H1 (cell line): ENCODE measurements around the gene SBNO2. TPM values are rescaled to one million over a fixed set of nuclear protein-coding genes. Genes with fewer than 3 reads are reported as not detected.

Experiments
- CTCF ChIA-PET: fragments of 300-600 bp; sonication (Branson Sonifier 250); formaldehyde crosslinking; loops from one replicate; lab custom pipeline; 2021; ENCODE audit not compliant: partially characterized antibody; lab: Charles Lee
- POLR2A ChIA-PET: fragments of 300-600 bp; sonication (Branson Sonifier 250); formaldehyde crosslinking; loops from one replicate; lab custom pipeline; 2021; ENCODE audit warnings: inconsistent platforms; ENCODE audit not compliant: partially characterized antibody; lab: Charles Lee
- DNase-seq, 2 experiments: peaks; one replicate each; pipeline versions ENCODE4 v3.0.0 to v3.0.0-alpha.2; 2010 to 2022; ENCODE audit warnings: low spot score in 2 of 2, low read depth in 1 of 2, mixed read lengths in 1 of 2
- FAIRE-seq: peaks from 2 replicates; lab custom pipeline; 2011; peaks lifted over from hg19 to GRCh38; lab: Jason Lieb, UNC
- H2AFZ ChIP-seq: 2 replicates; pipeline ENCODE4 v1.8.1; 2012; ENCODE audit warnings: low read length, inconsistent platforms
- H2AK5ac ChIP-seq: 2 replicates; pipeline ENCODE4 v1.6.1; 2013; ENCODE audit warnings: low read depth, low read length
- H2BK120ac ChIP-seq: replicated peaks from 2 replicates; pipeline ENCODE3; 2013; ENCODE audit warnings: low read depth, low read length, inconsistent platforms
- H2BK12ac ChIP-seq: 2 replicates; pipeline ENCODE4 v1.6.1; 2013; ENCODE audit warnings: low read depth, low read length
- H2BK15ac ChIP-seq: 2 replicates; pipeline ENCODE4 v1.6.1; 2013; ENCODE audit warnings: low read length
- H2BK20ac ChIP-seq: 2 replicates; pipeline ENCODE4 v1.6.1; 2013; ENCODE audit warnings: low read length
- H2BK5ac ChIP-seq: 2 replicates; pipeline ENCODE4 v1.6.1; 2013; ENCODE audit warnings: low read depth, low read length
- H3K14ac ChIP-seq: 2 replicates; pipeline ENCODE4 v1.6.1; 2013; ENCODE audit warnings: inconsistent platforms; ENCODE audit not compliant: insufficient read length
- H3K18ac ChIP-seq: 2 replicates; pipeline ENCODE4 v1.6.1; 2013; ENCODE audit warnings: low read length; ENCODE audit errors: extremely low read depth
- H3K23ac ChIP-seq: 2 replicates; pipeline ENCODE4 v1.6.1; 2013; ENCODE audit warnings: inconsistent platforms; ENCODE audit not compliant: insufficient read length
- H3K23me2 ChIP-seq: 2 replicates; pipeline ENCODE4 v1.6.1; 2013; ENCODE audit warnings: low read depth, low read length
- H3K27ac ChIP-seq: 2 replicates; pipeline ENCODE4 v1.6.1; 2011; ENCODE audit warnings: low read depth, low read length, inconsistent platforms
- H3K27me3 ChIP-seq, 4 experiments: replicated peaks in 1 of 4; 1 replicate in 1 of 4; 2 replicates in 3 of 4; pipeline versions ENCODE4 v1.6.1 to v1.8.1; 2011 to 2013; ENCODE audit warnings: low read length in 3 of 4, mild to moderate bottlenecking in 3 of 4, inconsistent platforms in 2 of 4, mixed read lengths in 2 of 4, moderate library complexity in 1 of 4; ENCODE audit not compliant: control insufficient read depth in 3 of 4, insufficient read depth in 3 of 4; ENCODE audit errors: extremely low read depth in 1 of 4
- H3K36me3 ChIP-seq, 4 experiments: 2 replicates each; pipeline versions ENCODE4 v1.6.1 to v1.8.1; 2011 to 2013; ENCODE audit warnings: mild to moderate bottlenecking in 4 of 4, low read length in 3 of 4, moderate library complexity in 2 of 4, control low read depth in 1 of 4, inconsistent platforms in 1 of 4; ENCODE audit not compliant: insufficient read depth in 4 of 4, control insufficient read depth in 2 of 4
- H3K4ac ChIP-seq: replicated peaks from 2 replicates; pipeline ENCODE3; 2013; ENCODE audit warnings: low read length, low read depth, mixed read lengths, inconsistent platforms; ENCODE audit not compliant: insufficient read length
- H3K4me1 ChIP-seq, 4 experiments: replicated peaks in 1 of 4; 1 replicate in 1 of 4; 2 replicates in 3 of 4; pipeline versions ENCODE4 v1.6.1 to v1.8.1; 2011 to 2013; ENCODE audit warnings: low read length in 3 of 4, inconsistent platforms in 2 of 4, mixed read lengths in 1 of 4; ENCODE audit not compliant: insufficient read depth in 4 of 4, control insufficient read depth in 3 of 4
- H3K4me2 ChIP-seq, 2 experiments: 2 replicates each; pipeline versions ENCODE4 v1.6.1 to v1.8.1; 2011 to 2013; ENCODE audit warnings: low read depth in 2 of 2, low read length in 2 of 2, control low read depth in 1 of 2, inconsistent platforms in 1 of 2, mild to moderate bottlenecking in 1 of 2; ENCODE audit not compliant: insufficient read depth in 1 of 2
- H3K4me3 ChIP-seq, 4 experiments: fragments of 200-600, 300-600 bp in 1 of 4; sonication (generic), shearing (Covaris generic), sonication (Bioruptor Twin) in 1 of 4; 2 replicates each; pipeline versions ENCODE4 v1.5.1 to v1.8.1; 2011 to 2016; ENCODE audit warnings: low read length in 4 of 4, low read depth in 3 of 4, control low read depth in 2 of 4, inconsistent platforms in 2 of 4, mild to moderate bottlenecking in 2 of 4, mixed read lengths in 1 of 4, moderate library complexity in 1 of 4; ENCODE audit not compliant: insufficient read depth in 2 of 4; ENCODE audit errors: extremely low read depth in 1 of 4
- H3K56ac ChIP-seq: replicated peaks from 2 replicates; pipeline ENCODE3; 2013; ENCODE audit warnings: low read depth, mild to moderate bottlenecking, mixed read lengths, low read length, inconsistent platforms; ENCODE audit not compliant: insufficient read length
- H3K79me1 ChIP-seq: 2 replicates; pipeline ENCODE4 v1.6.1; 2013; ENCODE audit warnings: low read depth, low read length, control low read depth
- H3K79me2 ChIP-seq, 2 experiments: 2 replicates each; pipeline versions ENCODE4 v1.6.1 to v1.8.1; 2012 to 2013; ENCODE audit warnings: low read length in 2 of 2, mild to moderate bottlenecking in 2 of 2, inconsistent platforms in 1 of 2; ENCODE audit not compliant: insufficient read depth in 2 of 2, control insufficient read depth in 1 of 2
- H3K9ac ChIP-seq, 4 experiments: replicated peaks in 1 of 4; 1 replicate in 1 of 4; 2 replicates in 3 of 4; pipeline versions ENCODE4 v1.6.1 to v1.8.1; 2011 to 2013; ENCODE audit warnings: low read depth in 3 of 4, low read length in 3 of 4, control low read depth in 2 of 4, mild to moderate bottlenecking in 2 of 4, moderate library complexity in 2 of 4, inconsistent platforms in 1 of 4; ENCODE audit errors: extremely low read depth in 1 of 4
- H3K9me3 ChIP-seq, 2 experiments: 2 replicates each; pipeline versions ENCODE4 v1.6.1 to v1.8.1; 2012 to 2013; ENCODE audit warnings: mild to moderate bottlenecking in 2 of 2, moderate library complexity in 2 of 2, control low read depth in 1 of 2, inconsistent platforms in 1 of 2, low read depth in 1 of 2, low read length in 1 of 2, mixed read lengths in 1 of 2; ENCODE audit not compliant: insufficient read depth in 2 of 2
- H4K20me1 ChIP-seq, 2 experiments: replicated peaks in 1 of 2; 2 replicates each; pipeline versions ENCODE3 to v1.8.1; 2011 to 2013; ENCODE audit warnings: inconsistent platforms in 2 of 2, low read length in 2 of 2, mild to moderate bottlenecking in 1 of 2; ENCODE audit not compliant: insufficient read depth in 2 of 2, control insufficient read depth in 1 of 2
- H4K5ac ChIP-seq: 2 replicates; pipeline ENCODE4 v1.6.1; 2013; ENCODE audit warnings: low read length, low read depth, mixed read lengths, inconsistent platforms; ENCODE audit not compliant: insufficient read length
- H4K8ac ChIP-seq: 2 replicates; pipeline ENCODE4 v1.8.0; 2013; ENCODE audit warnings: mild to moderate bottlenecking, moderate library complexity, low read length, inconsistent platforms; ENCODE audit not compliant: insufficient read depth; ENCODE audit errors: extremely low read depth
- H4K91ac ChIP-seq: replicated peaks from 2 replicates; pipeline ENCODE3; 2013; ENCODE audit warnings: low read length, mixed read lengths, inconsistent platforms; ENCODE audit not compliant: insufficient read length
- POLR2A ChIP-seq, 2 experiments: IDR thresholded peaks; 1 replicate in 1 of 2; 2 replicates in 1 of 2; pipeline ENCODE4 v1.6.1; 2011; ENCODE audit warnings: low read depth in 2 of 2, low read length in 2 of 2, mild to moderate bottlenecking in 2 of 2; ENCODE audit errors: control extremely low read depth in 1 of 2
- RAD21 ChIP-seq, 2 experiments: IDR thresholded peaks in 1 of 2; conservative IDR thresholded peaks in 1 of 2; 2 replicates each; pipeline ENCODE4 v1.6.1; 2011; ENCODE audit warnings: low read depth in 2 of 2, low read length in 2 of 2, improper control_type of control experiment in 1 of 2, inconsistent platforms in 1 of 2, mild to moderate bottlenecking in 1 of 2, moderate library complexity in 1 of 2
- SIX5 ChIP-seq: IDR thresholded peaks from 2 replicates; pipeline ENCODE4 v1.6.1; 2011; ENCODE audit warnings: mild to moderate bottlenecking, low read depth, low read length
- WGBS, 2 experiments: shearing (Covaris generic) in 1 of 2; methylation state at CpG; one replicate each; pipeline versions ENCODE4 v1.1.6 to v1.1.7; 2013 to 2015; ENCODE audit warnings: low lambda C conversion rate in 2 of 2, mixed read lengths in 2 of 2, inconsistent platforms in 1 of 2, low coverage in 1 of 2, missing lambda C conversion rate in 1 of 2; ENCODE audit not compliant: insufficient replicate concordance in 2 of 2, insufficient coverage in 1 of 2, insufficient read length in 1 of 2; ENCODE audit errors: extremely low coverage in 1 of 2, missing lambda C conversion rate in 1 of 2; 5-methylcytosine and 5-hydroxymethylcytosine counted together
- polyA plus RNA-seq, 7 experiments: library from polyadenylated mRNA; depleted of rRNA in 3 of 7; stranded (reverse) in 5 of 7; unstranded in 2 of 7; fragments of >200 nt in 5 of 7; fragments of 200-250 nt in 2 of 7; gene quantifications; 1 replicate in 5 of 7; 2 replicates in 1 of 7; 4 replicates in 1 of 7; pipeline versions ENCODE4 v1.2.1 to v1.2.3, GENCODE V29; 2011 to 2013; ENCODE audit warnings: missing spikeins in 2 of 7, mixed read lengths in 2 of 7
- total RNA-seq: library from RNA; stranded (reverse); fragmentation: NEBNext Ultra II Directional; extraction: Animal tissue kit (Norgen Biotek cat#: 25700); gene quantifications from 2 replicates; pipeline ENCODE4 v1.2.1, GENCODE V29; 2021

Gene SBNO2
- total and polyA plus RNA-seq, 2 of the 8 experiments (the other 6 are each of a cell fraction or from before 2014, with no cell fraction given): 12.2 to 31.4 TPM

GRCh38 chr19:1206864-1207450 lies 32.9 kb upstream of the SBNO2 start:
- FAIRE-seq (no peak), DNase-seq (no peak)
- Histone ChIP-seq H3K23me2 (peaks cover 14% of the 10 kb centered on the region), H2AK5ac (0 out of 2 replicates have a peak overlapping the region, but pooled peaks have one; percentile 13), H3K18ac (no peak overlapping the region), H3K56ac (peak overlapping the region; percentile 1), H3K79me2 (peaks cover 14 to 58% of the 10 kb centered on the region in 2 experiments; a peak in 3 of 4 replicates), H3K4me1 (peaks cover 0 to 18% (median 14%) of the 10 kb centered on the region in 4 experiments; a peak in 6 of 7 replicates), H4K8ac (no peak overlapping the region), H4K5ac (no peak overlapping the region), H3K9me3 (no peaks in the 10 kb centered on the region), H2BK5ac (0 out of 2 replicates have a peak overlapping the region, but pooled peaks have one; percentile 66), H3K9ac (peak overlapping the region in 3 of 4 experiments; percentile 36 to 76 (median 50); a peak in 6 of 7 replicates), H3K4ac (no peak overlapping the region), H3K36me3 (peaks cover 0 to 5% (median 0%) of the 10 kb centered on the region in 4 experiments; a peak in 2 of 8 replicates), H4K91ac (no peak overlapping the region), H2AFZ (no peak overlapping the region), H3K4me2 (peak overlapping the region; percentile 93 to 100), H4K20me1 (peaks cover 12 to 21% of the 10 kb centered on the region in 2 experiments), H2BK120ac (no peak overlapping the region), H2BK20ac (no peak overlapping the region), H3K79me1 (peaks cover 16% of the 10 kb centered on the region), H3K23ac (no peak overlapping the region), H3K27me3 (no peaks in the 10 kb centered on the region), H3K4me3 (peak overlapping the region; percentile 66 to 86 (median 76)), H2BK12ac (no peak overlapping the region), H3K14ac (no peak overlapping the region), H2BK15ac (no peak overlapping the region), H3K27ac (no peak overlapping the region)
- CTCF ChIA-PET: interaction anchor here (0.6 kb wide), 1 partner anchor 347 kb away, joined by 4 read pairs; no protein-coding TSS in a partner anchor
- POLR2A ChIA-PET: interaction anchor here (0.8 to 1.3 kb wide), 4 partner anchors 16 to 181 kb away, joined by 3 to 4 read pairs (median 3); partner anchors contain the start of gene CNN2
- TF ChIP-seq POLR2A (IDR thresholded peaks at IDR 0.05; ENCODE audit: control extremely low read depth in 1 of 2, low read depth in 2 of 2, low read length in 2 of 2): 0 out of 3 replicates have a peak, but pooled peaks of 1 of the 2 experiments have one; percentile 8
- TF ChIP-seq RAD21 (IDR thresholded peaks at IDR 0.05 in 1 of 2, conservative IDR thresholded peaks at IDR 0.05 in 1 of 2; ENCODE audit: low read depth in 2 of 2, low read length in 2 of 2): no peak
- TF ChIP-seq SIX5: no peak
- 34% methylated on average over 35 of the region's 38 CpGs; no CpG with 5 or more reads in 1 of the 2 experiments for WGBS, 2 experiments
